Measurements from ENCODE around the gene FCN2.

FCN2 gene

GRCh38 chr9:134912126-134912840 is 31.7 kb downstream of the FCN2 start:
- Mint-ChIP-seq H3K9me3 (peaks cover 23% of the 10 kb centered on the region), H3K27me3 (peaks cover 20% of the 10 kb centered on the region), H3K27ac (peak overlapping the region; percentile 58), H3K4me3 (no peak overlapping the region), H3K4me1 (ENCODE audit: low read depth) (peaks cover 68% of the 10 kb centered on the region), H3K36me3 (ENCODE audit: low read depth) (peaks cover 45% of the 10 kb centered on the region)
- intact Hi-C loops (cut with micrococcal nuclease) = no loop called here

GRCh38 chr9:134913041-134913712 is 32.6 kb downstream of the FCN2 start:
- peaks cover 77% of the 10 kb centered on the region for H3K4me1 Mint-ChIP-seq (ENCODE audit: low read depth)

GRCh38 chr9:134913713-134914500 is 33.3 kb downstream of the FCN2 start:
- H3K27me3 Mint-ChIP-seq = peaks cover 25% of the 10 kb centered on the region
- H3K27ac Mint-ChIP-seq = peak overlapping the region; percentile 58
- H3K36me3 Mint-ChIP-seq (ENCODE audit: low read depth) = peaks cover 45% of the 10 kb centered on the region
- intact Hi-C loops (cut with micrococcal nuclease) = no loop called here
- peaks cover 84% of the 10 kb centered on the region for H3K4me1 Mint-ChIP-seq (ENCODE audit: low read depth)
- H3K9me3 Mint-ChIP-seq = peaks cover 9% of the 10 kb centered on the region
- H3K4me3 Mint-ChIP-seq = no peak overlapping the region

More at GRCh38 chr9:134913041-134913712, 32.6 kb downstream of the FCN2 start:
- Mint-ChIP-seq H3K27ac (peak overlapping the region; percentile 58), H3K4me3 (no peak overlapping the region), H3K9me3 (peaks cover 16% of the 10 kb centered on the region), H3K36me3 (ENCODE audit: low read depth) (peaks cover 45% of the 10 kb centered on the region), H3K27me3 (peaks cover 23% of the 10 kb centered on the region)
- intact Hi-C loops (cut with micrococcal nuclease) = no loop called here

GRCh38 chr9:134914501-134914834 is 33.9 kb downstream of the FCN2 start:
- Mint-ChIP-seq H3K36me3 (ENCODE audit: low read depth) (peaks cover 40% of the 10 kb centered on the region), H3K27me3 (peaks cover 26% of the 10 kb centered on the region), H3K27ac (peak overlapping the region; percentile 58), H3K4me1 (ENCODE audit: low read depth) (peaks cover 90% of the 10 kb centered on the region), H3K9me3 (peaks cover 5% of the 10 kb centered on the region), H3K4me3 (no peak overlapping the region)
- intact Hi-C loops (cut with micrococcal nuclease) = no loop called here

GRCh38 chr9:134915046-134915985 is 34.7 kb downstream of the FCN2 start:
- Mint-ChIP-seq H3K27me3 (peaks cover 21% of the 10 kb centered on the region), H3K27ac (peak overlapping the region; percentile 65), H3K4me3 (peak overlapping the region; percentile 41), H3K36me3 (ENCODE audit: low read depth) (peaks cover 32% of the 10 kb centered on the region), H3K9me3 (no peaks in the 10 kb centered on the region), H3K4me1 (ENCODE audit: low read depth) (peaks cover 90% of the 10 kb centered on the region)
- intact Hi-C loops (cut with micrococcal nuclease) = no loop called here

- intact Hi-C loops (cut with micrococcal nuclease) = no loop called here
- peak overlapping the region; percentile 65 for H3K27ac Mint-ChIP-seq
- peaks cover 14% of the 10 kb centered on the region for H3K27me3 Mint-ChIP-seq
- peaks cover 88% of the 10 kb centered on the region for H3K4me1 Mint-ChIP-seq (ENCODE audit: low read depth)
- H3K9me3 Mint-ChIP-seq = no peaks in the 10 kb centered on the region
- H3K36me3 Mint-ChIP-seq (ENCODE audit: low read depth) = peaks cover 23% of the 10 kb centered on the region
- H3K4me3 Mint-ChIP-seq = peak overlapping the region; percentile 49
Observed at GRCh38 chr9:134916161-134916665, 35.6 kb downstream of the FCN2 start.

GRCh38 chr9:134917431-134918373 is 37.1 kb downstream of the FCN2 start, which contains the start of gene FCN1:
Gene FCN1, minus strand, starts transcription at chr9:134917912. Its CDS starts 41 bp downstream, at chr9:134917871.
- Mint-ChIP-seq H3K36me3 (ENCODE audit: low read depth) (peaks cover 8% of the 10 kb centered on the region), H3K9me3 (no peaks in the 10 kb centered on the region), H3K4me1 (ENCODE audit: low read depth) (peaks cover 91% of the 10 kb centered on the region), H3K4me3 (peak within 1 kb of the TSS; percentile 63), H3K27ac (peak within 1 kb of the TSS; percentile 65), H3K27me3 (peaks cover 14% of the 10 kb centered on the region)
- intact Hi-C loops (cut with micrococcal nuclease) = no loop called here

GRCh38 chr9:134918646-134919045 is 38.0 kb downstream of the FCN2 start:
- no peaks in the 10 kb centered on the region for H3K9me3 Mint-ChIP-seq
- H3K27ac Mint-ChIP-seq = peak overlapping the region; percentile 24
- H3K27me3 Mint-ChIP-seq = peaks cover 14% of the 10 kb centered on the region
- peaks cover 91% of the 10 kb centered on the region for H3K4me1 Mint-ChIP-seq (ENCODE audit: low read depth)
- H3K36me3 Mint-ChIP-seq (ENCODE audit: low read depth) = no peaks in the 10 kb centered on the region
- intact Hi-C loops (cut with micrococcal nuclease) = no loop called here
- no peak overlapping the region for H3K4me3 Mint-ChIP-seq

- Mint-ChIP-seq H3K9me3 (no peaks in the 10 kb centered on the region), H3K4me1 (ENCODE audit: low read depth) (peaks cover 90% of the 10 kb centered on the region), H3K27ac (no peak overlapping the region), H3K36me3 (ENCODE audit: low read depth) (no peaks in the 10 kb centered on the region), H3K4me3 (no peak overlapping the region), H3K27me3 (peaks cover 14% of the 10 kb centered on the region)
- intact Hi-C loops (cut with micrococcal nuclease) = no loop called here
Observed at GRCh38 chr9:134919303-134919702, 38.7 kb downstream of the FCN2 start.

GRCh38 chr9:134922066-134922931 is 41.7 kb downstream of the FCN2 start:
- intact Hi-C loops (cut with micrococcal nuclease) = no loop called here
- Mint-ChIP-seq H3K4me3 (no peak overlapping the region), H3K27ac (peak overlapping the region; percentile 83), H3K27me3 (peaks cover 11% of the 10 kb centered on the region), H3K9me3 (no peaks in the 10 kb centered on the region), H3K4me1 (ENCODE audit: low read depth) (peaks cover 89% of the 10 kb centered on the region), H3K36me3 (ENCODE audit: low read depth) (no peaks in the 10 kb centered on the region)

GRCh38 chr9:134922932-134923240 is 42.3 kb downstream of the FCN2 start:
- H3K4me3 Mint-ChIP-seq = no peak overlapping the region
- no peaks in the 10 kb centered on the region for H3K36me3 Mint-ChIP-seq (ENCODE audit: low read depth)
- H3K27ac Mint-ChIP-seq = peak overlapping the region; percentile 83
- H3K9me3 Mint-ChIP-seq = no peaks in the 10 kb centered on the region
- peaks cover 86% of the 10 kb centered on the region for H3K4me1 Mint-ChIP-seq (ENCODE audit: low read depth)
- peaks cover 10% of the 10 kb centered on the region for H3K27me3 Mint-ChIP-seq
- intact Hi-C loops (cut with micrococcal nuclease) = no loop called here

- Mint-ChIP-seq H3K27me3 (peaks cover 6% of the 10 kb centered on the region), H3K36me3 (ENCODE audit: low read depth) (no peaks in the 10 kb centered on the region), H3K4me1 (ENCODE audit: low read depth) (peaks cover 86% of the 10 kb centered on the region), H3K9me3 (no peaks in the 10 kb centered on the region), H3K4me3 (no peak overlapping the region), H3K27ac (peak overlapping the region; percentile 83)
- intact Hi-C loops (cut with micrococcal nuclease) = no loop called here
Observed at GRCh38 chr9:134923466-134923865, 42.9 kb downstream of the FCN2 start.

Data from dendritic cell treated with granulocyte-macrophage colony-stimulating factor and Interleukin-4, amounts not matched to agents 40 ng/mL and 50 ng/mL, for 4 days (primary cell).